C4-2B (cell line): ENCODE data around the gene PIP4K2C.

Experiments used
- ZFX ChIP-seq: fragments of 450-650 bp; IDR thresholded peaks from 2 replicates; pipeline ENCODE4 v1.6.1; 2017
- TF ChIP-seq, protein P1 (sequence below): fragments of 450-650 bp; conservative IDR thresholded peaks from 2 replicates; pipeline ENCODE4 v1.5.1; 2017; ENCODE audit warnings: mild to moderate bottlenecking

DNA sequence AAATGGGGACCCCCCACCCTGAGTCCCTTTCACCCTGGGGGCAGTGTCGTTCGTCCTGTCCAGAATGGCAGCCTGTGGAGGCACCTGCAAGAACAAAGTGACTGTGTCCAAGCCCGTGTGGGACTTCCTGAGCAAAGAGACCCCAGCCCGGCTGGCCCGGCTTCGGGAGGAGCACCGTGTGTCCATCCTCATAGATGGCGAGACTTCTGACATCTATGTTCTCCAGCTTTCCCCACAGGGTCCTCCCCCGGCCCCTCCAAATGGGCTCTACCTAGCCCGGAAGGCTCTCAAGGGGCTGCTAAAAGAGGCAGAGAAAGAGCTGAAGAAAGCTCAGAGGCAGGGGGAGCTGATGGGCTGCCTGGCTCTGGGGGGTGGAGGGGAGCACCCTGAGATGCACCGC lies 15.8 kb downstream of the PIP4K2C start:
- TF ChIP-seq, protein P1, sequence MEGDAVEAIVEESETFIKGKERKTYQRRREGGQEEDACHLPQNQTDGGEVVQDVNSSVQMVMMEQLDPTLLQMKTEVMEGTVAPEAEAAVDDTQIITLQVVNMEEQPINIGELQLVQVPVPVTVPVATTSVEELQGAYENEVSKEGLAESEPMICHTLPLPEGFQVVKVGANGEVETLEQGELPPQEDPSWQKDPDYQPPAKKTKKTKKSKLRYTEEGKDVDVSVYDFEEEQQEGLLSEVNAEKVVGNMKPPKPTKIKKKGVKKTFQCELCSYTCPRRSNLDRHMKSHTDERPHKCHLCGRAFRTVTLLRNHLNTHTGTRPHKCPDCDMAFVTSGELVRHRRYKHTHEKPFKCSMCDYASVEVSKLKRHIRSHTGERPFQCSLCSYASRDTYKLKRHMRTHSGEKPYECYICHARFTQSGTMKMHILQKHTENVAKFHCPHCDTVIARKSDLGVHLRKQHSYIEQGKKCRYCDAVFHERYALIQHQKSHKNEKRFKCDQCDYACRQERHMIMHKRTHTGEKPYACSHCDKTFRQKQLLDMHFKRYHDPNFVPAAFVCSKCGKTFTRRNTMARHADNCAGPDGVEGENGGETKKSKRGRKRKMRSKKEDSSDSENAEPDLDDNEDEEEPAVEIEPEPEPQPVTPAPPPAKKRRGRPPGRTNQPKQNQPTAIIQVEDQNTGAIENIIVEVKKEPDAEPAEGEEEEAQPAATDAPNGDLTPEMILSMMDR: no peak
- TF ChIP-seq ZFX: no peak
